Measurements from ENCODE around the gene CACNA1F.

- TF ChIP-seq YY1 (IDR thresholded peaks at IDR 0.05; ENCODE audit: insufficient read depth, insufficient read length) (no peak), ZNF274 (IDR thresholded peaks at IDR 0.05; ENCODE audit: low read depth, low read length) (no peak), SUZ12 (IDR thresholded peaks at IDR 0.05; ENCODE audit: extremely low read depth, insufficient read depth, insufficient read length) (no peak)
Observed at GRCh38 chrX:49278081-49278480, 44.9 kb upstream of the CACNA1F start.

All from NT2/D1 (cell line).